ENCODE data around the gene KDM4C. TPM values are rescaled to one million over a fixed set of nuclear protein-coding genes. Genes with fewer than 3 reads are reported as not detected.
"Not testable (repeated sequence)": the region's sequence is repeated elsewhere in the genome, so short reads cannot be mapped to it uniquely, and the experiment has no call there.

The KDM4C gene
- total RNA-seq, 2 donors from 2014 or later = 46.6 to 70.9 TPM

GRCh38 chr9:6944093-6944551 lies 186.3 kb downstream of the KDM4C start:
- Mint-ChIP-seq H3K4me1 (peaks cover 6% of the 10 kb centered on the region), H3K27ac (no peak overlapping the region), H3K36me3 (ENCODE audit: low read depth) (peaks cover 43% of the 10 kb centered on the region), H3K4me3 (no peak overlapping the region), H3K9me3 (no peaks in the 10 kb centered on the region), H3K27me3 (no peaks in the 10 kb centered on the region)
- no peak for ATAC-seq (replicated peaks)

GRCh38 chr9:6944896-6945295 lies 187.1 kb downstream of the KDM4C start:
- H3K4me3 Mint-ChIP-seq = no peak overlapping the region
- peak; percentile 48 for ATAC-seq (replicated peaks)
- H3K27me3 Mint-ChIP-seq = no peaks in the 10 kb centered on the region
- no peak overlapping the region for H3K27ac Mint-ChIP-seq
- H3K4me1 Mint-ChIP-seq = peaks cover 6% of the 10 kb centered on the region
- peaks cover 48% of the 10 kb centered on the region for H3K36me3 Mint-ChIP-seq (ENCODE audit: low read depth)
- no peaks in the 10 kb centered on the region for H3K9me3 Mint-ChIP-seq

DNA sequence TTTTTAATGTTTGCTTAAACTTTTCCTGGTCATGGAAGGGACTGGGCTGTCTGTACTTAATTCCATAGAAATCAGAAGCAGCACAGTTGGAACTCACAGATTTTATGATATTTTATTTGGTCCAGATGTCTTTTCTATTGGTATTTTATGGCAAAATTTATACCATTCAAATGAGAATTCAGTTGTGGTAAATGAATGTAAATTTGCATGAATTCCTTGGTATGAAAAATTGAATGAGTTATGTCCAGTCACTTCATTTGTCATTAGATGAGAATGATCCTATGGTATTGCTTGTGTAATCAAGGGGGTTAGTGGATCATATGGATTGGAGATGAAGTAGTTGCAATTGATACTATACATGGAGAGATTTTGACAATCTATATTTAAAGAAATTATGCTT lies 188.0 kb downstream of the KDM4C start:
- no peak for ATAC-seq (replicated peaks)
- Mint-ChIP-seq H3K9me3 (no peaks in the 10 kb centered on the region), H3K27ac (no peak overlapping the region), H3K4me1 (peaks cover 6% of the 10 kb centered on the region), H3K27me3 (no peaks in the 10 kb centered on the region), H3K4me3 (no peak overlapping the region), H3K36me3 (ENCODE audit: low read depth) (peaks cover 49% of the 10 kb centered on the region)

- Mint-ChIP-seq H3K4me3 (no peak overlapping the region), H3K27ac (no peak overlapping the region), H3K4me1 (peaks cover 6% of the 10 kb centered on the region), H3K9me3 (no peaks in the 10 kb centered on the region), H3K36me3 (ENCODE audit: low read depth) (peaks cover 40% of the 10 kb centered on the region), H3K27me3 (no peaks in the 10 kb centered on the region)
- no peak for ATAC-seq (replicated peaks)
These were observed 188.9 kb downstream of the KDM4C start for GRCh38 chr9:6946583-6947166.

DNA sequence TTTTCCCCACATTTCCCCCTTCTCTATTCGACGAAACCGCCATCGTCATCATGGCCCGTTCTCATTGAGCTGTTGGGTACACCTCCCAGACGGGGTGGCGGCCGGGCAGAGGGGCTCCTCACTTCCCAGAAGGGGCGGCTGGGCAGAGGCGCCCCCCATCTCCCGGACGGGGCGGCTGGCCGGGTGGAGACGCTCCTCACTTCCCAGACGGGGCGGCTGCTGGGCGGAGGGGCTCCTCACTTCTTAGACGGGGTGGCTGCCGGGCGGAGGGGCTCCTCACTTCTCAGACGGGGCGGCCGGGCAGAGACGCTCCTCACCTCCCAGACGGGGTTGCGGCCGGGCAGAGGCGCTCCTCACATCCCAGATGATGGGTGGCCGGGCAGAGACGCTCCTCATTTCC lies 191.1 kb downstream of the KDM4C start:
- H3K4me3 Mint-ChIP-seq; ATAC-seq (replicated peaks): not testable (repeated sequence)

DNA sequence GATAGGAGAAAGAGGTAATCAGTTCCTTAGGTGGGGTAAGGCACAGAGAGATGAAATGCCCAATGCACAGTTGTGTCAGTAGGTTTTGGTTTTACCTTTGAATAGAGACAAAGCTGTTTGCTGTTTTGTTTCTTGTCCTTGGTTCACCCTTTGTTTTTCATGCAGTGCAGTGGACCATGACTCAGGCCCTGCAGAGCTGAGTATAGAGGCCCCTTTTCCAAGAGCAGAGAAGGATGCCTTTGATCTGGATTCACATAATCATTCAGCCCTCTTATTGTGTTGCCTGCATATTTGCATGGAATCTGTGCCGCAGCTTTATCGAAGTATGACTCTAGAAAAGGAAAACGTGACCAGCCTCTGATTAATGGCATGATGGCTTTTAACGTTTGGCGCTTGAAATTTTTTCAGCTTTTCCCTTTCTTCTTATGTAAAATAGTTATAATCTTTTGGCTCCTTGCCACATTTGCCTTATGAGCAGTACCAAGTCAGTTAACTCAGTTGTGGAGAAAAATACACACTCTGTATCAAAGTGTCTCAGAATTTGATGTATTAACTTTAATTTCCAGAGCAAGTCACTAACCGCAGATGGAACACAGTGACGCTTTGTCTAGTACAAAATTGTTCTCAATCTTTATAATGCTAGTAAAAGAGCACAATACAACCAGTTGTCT lies 197.6 kb downstream of the KDM4C start:
- ATAC-seq (replicated peaks) = peak; percentile 73

More for the DNA sequence above, 191.1 kb downstream of the KDM4C start:
- not testable (repeated sequence) for H3K27me3 Mint-ChIP-seq, H3K27ac Mint-ChIP-seq, H3K4me1 Mint-ChIP-seq, H3K9me3 Mint-ChIP-seq
- peaks cover 24% of the 10 kb centered on the region for H3K36me3 Mint-ChIP-seq (ENCODE audit: low read depth)

DNA sequence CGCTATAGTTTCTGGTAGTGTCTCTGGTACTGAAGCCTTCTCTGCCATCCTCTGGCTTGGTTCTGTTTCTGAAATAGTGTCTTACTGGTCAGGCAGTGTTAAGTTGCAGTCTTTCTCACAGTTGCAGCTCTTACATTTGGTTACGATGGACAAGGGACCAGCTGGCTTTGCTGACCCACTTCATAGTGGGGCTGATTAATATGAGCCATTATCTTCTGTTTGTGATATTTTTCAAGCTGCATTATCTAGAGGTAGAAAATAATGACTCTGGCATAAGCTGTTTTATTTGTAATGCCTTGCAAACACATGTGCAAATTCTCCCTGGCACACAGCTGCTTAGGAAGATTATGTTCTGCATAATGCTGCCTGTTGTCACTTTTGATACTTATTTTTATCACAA lies 199.1 kb downstream of the KDM4C start:
- no peak for ATAC-seq (replicated peaks)
- Mint-ChIP-seq H3K4me3 (no peak overlapping the region), H3K9me3 (no peaks in the 10 kb centered on the region), H3K27ac (no peak overlapping the region), H3K4me1 (peaks cover 5% of the 10 kb centered on the region), H3K27me3 (no peaks in the 10 kb centered on the region), H3K36me3 (ENCODE audit: low read depth) (peaks cover 25% of the 10 kb centered on the region)

More for the DNA sequence above, 197.6 kb downstream of the KDM4C start:
- Mint-ChIP-seq H3K9me3 (no peaks in the 10 kb centered on the region), H3K36me3 (ENCODE audit: low read depth) (peaks cover 19% of the 10 kb centered on the region), H3K4me3 (no peak overlapping the region), H3K27me3 (no peaks in the 10 kb centered on the region), H3K27ac (peak overlapping the region; percentile 20), H3K4me1 (peaks cover 5% of the 10 kb centered on the region)

- H3K4me1 Mint-ChIP-seq = no peaks in the 10 kb centered on the region
- no peak overlapping the region for H3K4me3 Mint-ChIP-seq
- ATAC-seq (replicated peaks) = no peak
- H3K9me3 Mint-ChIP-seq = no peaks in the 10 kb centered on the region
- H3K27ac Mint-ChIP-seq = no peak overlapping the region
- no peaks in the 10 kb centered on the region for H3K27me3 Mint-ChIP-seq
- H3K36me3 Mint-ChIP-seq (ENCODE audit: low read depth) = peaks cover 30% of the 10 kb centered on the region
These were observed 201.7 kb downstream of the KDM4C start for GRCh38 chr9:6959270-6960000.

- Mint-ChIP-seq H3K27ac (peak overlapping the region; percentile 13), H3K4me1 (no peaks in the 10 kb centered on the region), H3K36me3 (ENCODE audit: low read depth) (peaks cover 30% of the 10 kb centered on the region), H3K9me3 (no peaks in the 10 kb centered on the region), H3K4me3 (no peak overlapping the region), H3K27me3 (no peaks in the 10 kb centered on the region)
- ATAC-seq (replicated peaks) = no peak
These were observed 203.0 kb downstream of the KDM4C start for GRCh38 chr9:6960777-6961176.

- Mint-ChIP-seq H3K4me3 (no peak overlapping the region), H3K27me3 (no peaks in the 10 kb centered on the region), H3K4me1 (peaks cover 5% of the 10 kb centered on the region), H3K9me3 (no peaks in the 10 kb centered on the region), H3K27ac (no peak overlapping the region), H3K36me3 (ENCODE audit: low read depth) (peaks cover 30% of the 10 kb centered on the region)
- no peak for ATAC-seq (replicated peaks)
These were observed 204.2 kb downstream of the KDM4C start for GRCh38 chr9:6961845-6962522.

- Mint-ChIP-seq H3K36me3 (ENCODE audit: low read depth) (peaks cover 11% of the 10 kb centered on the region), H3K27ac (no peak overlapping the region), H3K4me1 (peaks cover 9% of the 10 kb centered on the region), H3K4me3 (no peak overlapping the region), H3K27me3 (no peaks in the 10 kb centered on the region), H3K9me3 (no peaks in the 10 kb centered on the region)
- ATAC-seq (replicated peaks) = no peak
These were observed 207.8 kb downstream of the KDM4C start for GRCh38 chr9:6965566-6965965.

DNA sequence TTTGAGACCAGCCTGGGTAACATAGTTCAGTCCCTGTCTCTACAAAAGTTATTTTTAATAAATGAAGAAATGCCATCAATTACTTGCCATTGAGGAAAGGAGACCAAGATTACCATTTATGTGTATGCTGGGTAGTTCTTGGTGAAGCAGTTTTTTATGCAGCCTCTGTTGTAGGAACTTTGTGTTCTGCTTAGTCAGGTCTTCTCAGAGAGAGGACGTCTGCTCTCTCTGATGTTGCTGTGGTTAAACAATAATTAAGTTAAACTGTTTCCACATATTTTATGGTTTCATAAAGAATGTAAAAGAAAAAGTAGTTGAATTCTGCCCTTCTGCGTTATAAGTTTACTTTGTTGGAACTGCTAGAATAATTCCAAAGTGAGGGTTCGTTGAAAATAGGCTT lies 210.5 kb downstream of the KDM4C start:
- Mint-ChIP-seq H3K9me3 (no peaks in the 10 kb centered on the region), H3K4me1 (peaks cover 10% of the 10 kb centered on the region), H3K27me3 (no peaks in the 10 kb centered on the region), H3K36me3 (ENCODE audit: low read depth) (peaks cover 8% of the 10 kb centered on the region), H3K27ac (no peak overlapping the region), H3K4me3 (no peak overlapping the region)
- ATAC-seq (replicated peaks) = no peak

DNA sequence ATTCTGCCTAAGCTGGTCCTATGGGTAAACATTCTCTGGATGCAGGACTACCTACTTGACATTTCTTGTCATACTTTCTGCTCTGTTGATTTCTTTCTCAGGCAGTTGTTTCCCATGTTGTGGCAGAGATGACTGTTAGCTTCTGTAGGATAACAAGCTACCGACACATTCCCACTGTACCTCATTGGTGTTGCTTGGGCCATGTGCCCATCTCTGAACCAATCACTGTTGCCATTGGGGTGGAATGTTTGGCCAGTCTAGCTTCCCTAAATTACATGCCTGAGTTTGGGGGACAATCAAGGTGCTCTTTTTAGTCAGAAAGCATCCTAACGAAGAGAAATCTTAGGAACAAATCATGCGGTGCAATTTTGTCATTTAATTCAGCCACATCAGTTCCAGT lies 212.0 kb downstream of the KDM4C start:
- Mint-ChIP-seq H3K9me3 (no peaks in the 10 kb centered on the region), H3K4me1 (peaks cover 18% of the 10 kb centered on the region), H3K36me3 (ENCODE audit: low read depth) (peaks cover 15% of the 10 kb centered on the region), H3K4me3 (no peak overlapping the region), H3K27me3 (no peaks in the 10 kb centered on the region), H3K27ac (no peak overlapping the region)
- ATAC-seq (replicated peaks) = no peak

- no peak for ATAC-seq (replicated peaks)
- Mint-ChIP-seq H3K4me3 (no peak overlapping the region), H3K27me3 (no peaks in the 10 kb centered on the region), H3K4me1 (peaks cover 20% of the 10 kb centered on the region), H3K27ac (peak overlapping the region; percentile 11), H3K9me3 (no peaks in the 10 kb centered on the region), H3K36me3 (ENCODE audit: low read depth) (peaks cover 15% of the 10 kb centered on the region)
These were observed 215.3 kb downstream of the KDM4C start for GRCh38 chr9:6973089-6973488.
